Iris pigment epithelial cell (primary cell): ENCODE results near the gene LRRC14B.
"Not testable (repeated sequence)": the region's sequence is repeated elsewhere in the genome, so short reads cannot be mapped to it uniquely, and the experiment has no call there.

ENCODE experiments used
- DNase-seq: peaks from one replicate; pipeline ENCODE4 v3.0.0-alpha.2; 2011; ENCODE audit warnings: low read depth

The LRRC14B gene

DNA sequence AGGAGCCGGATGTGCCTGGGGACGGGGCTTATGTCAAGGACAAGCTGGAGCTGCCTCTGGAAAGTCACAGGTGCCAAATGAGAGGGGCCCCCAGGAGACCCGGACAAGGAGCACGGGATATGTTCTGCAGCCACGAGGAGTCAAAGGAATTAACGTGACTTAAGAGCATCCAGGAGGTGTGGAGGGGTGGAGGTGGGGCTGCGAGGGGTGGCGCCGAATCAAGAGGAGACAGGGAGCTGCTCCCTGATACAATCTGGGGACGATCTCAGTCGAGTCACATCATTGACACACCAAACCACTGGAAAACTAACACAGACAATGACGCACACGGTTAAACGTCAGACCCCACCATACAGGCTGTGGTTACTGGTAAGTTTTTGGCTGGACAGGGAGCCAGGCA is 16.3 kb downstream of the LRRC14B start:
- no peak for DNase-seq

DNA sequence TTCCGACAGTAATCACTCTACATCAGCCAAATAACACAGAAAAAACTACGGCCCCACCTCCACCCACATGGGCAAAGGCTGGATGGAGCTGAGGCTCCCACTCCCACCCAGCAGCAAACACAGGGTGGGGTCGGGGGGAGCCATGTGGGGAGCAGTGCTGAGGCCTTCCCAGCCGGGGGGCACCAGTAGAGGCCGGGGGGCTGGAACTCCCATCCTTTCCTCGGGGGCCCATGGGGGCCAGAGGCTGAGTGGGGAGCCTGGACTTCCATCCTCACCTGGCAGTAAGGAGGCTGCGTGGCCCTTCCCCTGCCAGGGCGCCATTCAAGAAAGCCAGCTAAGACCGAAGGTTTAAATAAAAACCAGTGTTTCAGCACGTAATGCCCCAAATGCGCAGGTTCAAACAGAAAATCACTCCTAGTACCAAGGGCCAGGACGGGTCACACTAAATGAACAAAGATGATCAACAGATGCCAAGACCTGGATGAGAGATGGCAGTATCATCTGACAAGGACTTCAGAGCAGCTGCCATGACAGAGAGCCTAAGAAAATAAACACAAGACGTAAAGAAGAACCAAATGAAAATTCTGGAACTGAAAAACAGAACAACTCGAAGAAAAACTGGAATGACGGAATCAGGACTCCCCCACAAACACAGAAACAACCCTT is 17.3 kb downstream of the LRRC14B start:
- no peak for DNase-seq

DNA sequence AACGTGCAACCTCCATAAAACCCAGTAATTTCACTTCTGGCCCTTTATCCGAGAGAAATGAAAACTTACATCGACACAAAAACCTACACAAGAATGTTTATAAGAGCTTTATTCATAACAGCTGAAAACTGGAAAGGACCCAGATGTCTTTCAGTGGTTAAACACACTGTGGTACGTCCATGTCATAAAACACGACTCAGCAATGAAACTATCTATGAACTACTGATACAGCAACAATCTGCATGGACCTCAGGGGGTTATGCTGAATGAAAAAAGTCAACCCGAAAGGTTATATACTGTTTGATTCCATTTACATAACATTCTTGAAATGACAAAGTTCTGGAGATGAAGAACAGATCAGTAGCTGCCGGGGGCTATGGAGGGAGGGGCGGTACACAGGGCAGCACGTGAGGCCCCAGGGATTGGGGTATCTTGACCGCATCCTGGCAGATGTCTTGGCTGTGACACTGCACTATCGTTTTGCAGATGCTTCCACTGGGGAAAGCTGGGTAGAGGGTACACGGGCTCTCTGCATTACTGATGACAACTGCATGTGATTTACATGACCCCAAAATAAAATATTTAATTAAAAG is 22.6 kb downstream of the LRRC14B start:
- DNase-seq = no peak

DNA sequence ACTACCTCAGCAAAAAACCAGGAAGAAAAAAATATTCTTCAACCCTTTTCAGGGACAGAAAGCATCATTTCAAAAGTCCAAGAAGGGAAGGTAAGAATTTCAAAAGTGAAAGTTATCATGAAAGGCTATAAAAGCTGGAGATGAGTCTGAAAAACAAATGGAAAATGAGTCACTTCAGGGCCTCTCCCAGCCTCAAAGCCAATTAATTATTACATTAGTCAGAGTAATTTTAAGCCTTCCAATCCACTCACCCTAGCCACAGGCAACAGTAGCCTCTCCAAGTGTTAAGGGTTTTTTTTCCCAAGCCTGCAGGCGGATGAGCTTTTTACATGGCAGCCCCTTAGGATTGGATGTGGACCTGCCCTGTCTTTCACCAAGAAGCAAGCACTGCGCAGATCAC is 24.0 kb downstream of the LRRC14B start:
- DNase-seq = peak; percentile 26

DNA sequence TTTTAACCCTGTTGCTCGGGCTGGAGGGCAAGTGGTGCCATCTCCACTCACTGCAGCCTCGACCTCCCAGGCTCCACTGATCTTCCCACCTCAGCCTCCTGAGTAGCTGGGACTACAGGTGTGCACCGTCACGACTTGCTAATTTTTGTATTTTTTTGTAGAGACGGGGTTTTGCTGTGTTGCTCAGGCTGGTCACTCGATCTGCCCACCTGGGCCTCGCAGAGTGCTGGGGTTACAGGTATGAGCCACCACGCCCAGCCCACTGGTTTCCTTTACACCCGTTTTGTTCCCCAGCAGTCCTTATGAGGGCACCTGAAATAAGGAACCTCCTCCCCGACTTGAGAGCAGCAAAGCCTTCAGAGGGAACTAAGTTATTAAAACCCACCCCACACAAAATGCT is 24.8 kb downstream of the LRRC14B start:
- DNase-seq = not testable (repeated sequence)

DNA sequence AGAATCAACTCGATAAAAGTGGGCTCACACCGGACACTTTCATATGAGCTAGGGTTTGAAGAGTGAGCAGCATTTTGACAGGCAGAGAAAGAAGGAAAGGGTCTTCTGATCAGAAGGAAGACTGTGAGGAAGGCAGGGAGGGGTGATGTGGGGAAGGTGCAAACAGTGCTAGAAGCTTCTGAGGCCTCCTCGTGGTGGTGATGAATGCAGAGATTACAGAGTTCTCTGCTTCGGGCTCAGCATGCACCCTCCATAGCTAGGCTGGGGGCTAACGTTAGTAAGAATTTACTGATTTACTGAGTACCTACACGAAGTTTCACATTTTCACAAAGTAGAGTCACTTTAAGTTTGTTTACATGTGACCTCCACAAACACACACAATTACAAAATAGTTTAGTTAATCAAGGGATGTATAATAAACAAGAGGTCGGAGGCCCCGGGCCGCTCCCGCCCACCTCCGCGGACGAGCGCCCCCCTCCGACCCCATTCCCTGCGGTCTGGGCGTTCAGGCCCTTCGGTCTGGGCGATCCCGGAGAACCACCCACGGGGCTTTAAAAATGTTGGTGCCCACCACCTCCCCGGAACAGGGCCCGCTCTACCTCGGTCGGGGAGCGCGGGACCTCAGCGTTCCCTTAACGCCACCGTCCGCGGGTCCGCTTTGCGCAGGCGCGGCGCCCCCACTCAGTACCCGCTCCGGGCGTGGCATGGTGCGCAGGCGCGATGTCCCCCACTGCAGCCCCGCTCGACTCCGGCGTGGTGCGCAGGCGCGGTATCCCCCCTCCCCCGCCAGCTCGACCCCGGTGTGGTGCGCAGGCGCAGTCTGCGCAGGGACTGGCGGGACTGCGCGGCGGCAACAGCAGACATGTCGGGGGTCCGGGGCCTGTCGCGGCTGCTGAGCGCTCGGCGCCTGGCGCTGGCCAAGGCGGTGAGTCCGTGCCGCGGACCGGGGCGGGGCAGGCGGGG is 26.5 kb downstream of the LRRC14B start, which contains the start of the genes CCDC127 and SDHA:
TSS of gene CCDC127 (minus strand) at position 660 of the 963 bp plus-strand sequence. CDS start 1,304 bp downstream, outside the sequence.
TSS of gene SDHA (plus strand) at position 827 of the 963 bp plus-strand sequence. CDS start at position 863, 36 bp downstream.
- DNase-seq = peak; percentile 81

DNA sequence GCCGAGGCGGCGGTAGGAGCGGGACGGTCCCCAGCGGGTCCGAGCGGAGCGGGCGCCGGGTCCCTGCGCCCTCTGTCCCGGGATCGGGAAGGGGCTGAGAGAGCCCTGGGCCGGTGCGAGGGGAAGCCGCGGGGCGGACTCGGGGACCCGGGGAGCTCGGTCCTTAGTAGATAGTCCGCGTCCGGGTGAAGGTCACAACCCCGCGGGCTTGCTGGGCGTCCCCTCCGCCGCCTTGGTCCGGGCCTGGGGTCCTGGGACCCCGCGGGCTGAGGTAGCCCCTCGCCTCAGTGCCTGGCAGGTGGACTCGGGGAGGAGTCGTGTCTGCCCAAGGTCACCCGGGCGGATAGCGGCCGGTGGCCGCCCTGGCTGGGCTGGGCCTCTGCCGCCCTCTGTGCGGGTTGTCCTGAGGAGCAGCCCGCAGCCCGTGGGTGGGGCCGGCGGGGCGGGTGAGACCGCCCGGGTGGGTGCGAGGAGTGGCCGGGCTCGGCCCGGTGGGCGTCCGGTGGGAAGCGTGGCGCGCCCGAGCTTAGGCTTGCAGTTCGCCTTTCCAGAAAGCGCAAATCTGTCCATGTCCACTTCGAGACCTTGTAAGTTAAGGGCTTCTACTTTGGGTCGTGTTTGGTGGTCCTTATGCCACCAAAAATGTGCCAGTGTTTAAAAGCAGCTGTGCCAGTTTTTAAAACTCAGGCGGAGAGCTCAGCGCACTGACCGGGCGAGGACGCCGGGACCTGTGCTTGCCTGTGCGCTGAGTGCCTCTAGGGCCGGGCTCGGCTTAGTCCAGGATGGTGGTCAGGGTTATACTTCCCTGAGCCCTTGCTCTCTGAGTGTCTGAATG is 27.4 kb downstream of the LRRC14B start:
- peak; percentile 48 for DNase-seq

DNA sequence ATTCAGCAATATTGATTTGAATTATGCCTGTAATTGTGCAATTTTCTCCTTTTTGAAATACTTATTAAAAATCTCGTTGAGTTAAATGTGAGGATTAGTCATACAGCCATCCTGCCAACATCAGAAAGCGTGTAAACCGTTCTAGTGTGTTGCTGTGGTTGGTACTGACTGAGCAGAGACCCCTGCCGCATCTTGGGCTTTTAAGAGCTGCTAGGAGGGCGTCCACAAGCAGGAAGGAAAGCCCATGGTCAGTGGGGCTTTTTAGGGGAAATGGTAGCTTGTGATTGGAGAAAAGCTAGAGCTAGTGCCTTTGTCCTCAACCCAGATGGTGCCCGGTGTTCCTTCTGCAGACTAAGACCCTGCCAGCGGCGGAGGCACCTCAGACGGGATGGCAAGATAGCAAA is 28.2 kb downstream of the LRRC14B start:
- peak; percentile 49 for DNase-seq

DNA sequence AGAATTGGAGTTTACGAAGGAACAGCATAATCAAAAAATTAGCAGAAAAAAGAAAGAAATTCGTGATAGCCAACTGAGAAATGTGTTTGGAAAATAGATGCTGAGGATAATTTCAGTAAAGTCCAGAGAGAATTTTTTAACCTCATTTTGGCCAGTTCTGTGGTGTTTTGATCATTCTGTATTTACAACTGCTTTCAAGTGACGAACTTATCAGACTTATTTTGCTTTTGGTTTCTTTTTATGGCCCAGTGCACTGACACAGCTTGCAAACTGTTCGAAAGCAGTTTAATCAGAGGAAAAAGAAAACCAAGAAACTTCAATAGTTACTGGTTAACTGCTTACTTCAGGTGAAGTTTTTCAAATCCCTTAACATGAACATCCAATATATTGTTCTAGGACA is 28.7 kb downstream of the LRRC14B start:
- DNase-seq = no peak

DNA sequence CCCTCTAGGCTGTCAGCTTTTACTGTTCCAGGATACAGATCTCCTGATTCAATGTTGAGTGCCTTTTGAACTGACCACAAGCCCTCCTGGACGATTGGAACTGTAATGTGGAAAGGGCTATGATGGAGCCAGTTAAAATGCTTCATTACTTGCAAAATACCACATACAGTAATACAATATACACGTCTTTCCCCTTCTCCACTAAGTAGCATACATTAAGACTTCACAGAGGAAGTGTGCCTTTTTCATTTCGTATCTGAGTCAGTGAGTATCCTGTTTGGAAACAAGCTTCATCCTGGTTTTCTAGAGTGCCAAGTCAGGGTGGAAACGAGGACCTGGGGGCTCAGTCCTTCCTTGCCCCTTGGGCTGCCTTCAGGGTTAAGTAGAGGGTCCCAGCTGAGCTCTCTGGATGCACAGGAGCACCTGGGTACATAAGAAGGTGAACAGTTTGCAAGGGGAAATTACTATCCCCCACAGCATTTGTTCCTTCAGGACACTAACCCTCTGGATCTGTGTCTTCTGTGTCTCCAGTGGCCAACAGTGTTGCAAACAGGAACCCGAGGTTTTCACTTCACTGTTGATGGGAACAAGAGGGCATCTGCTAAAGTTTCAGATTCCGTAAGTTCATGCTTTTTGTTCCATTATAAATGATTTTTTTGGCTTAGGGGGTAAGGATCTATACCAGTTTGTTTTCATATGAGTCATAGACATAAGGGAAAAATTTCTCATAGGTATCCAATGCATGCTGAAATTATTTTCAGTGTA is 31.8 kb downstream of the LRRC14B start:
- peak; percentile 28 for DNase-seq

DNA sequence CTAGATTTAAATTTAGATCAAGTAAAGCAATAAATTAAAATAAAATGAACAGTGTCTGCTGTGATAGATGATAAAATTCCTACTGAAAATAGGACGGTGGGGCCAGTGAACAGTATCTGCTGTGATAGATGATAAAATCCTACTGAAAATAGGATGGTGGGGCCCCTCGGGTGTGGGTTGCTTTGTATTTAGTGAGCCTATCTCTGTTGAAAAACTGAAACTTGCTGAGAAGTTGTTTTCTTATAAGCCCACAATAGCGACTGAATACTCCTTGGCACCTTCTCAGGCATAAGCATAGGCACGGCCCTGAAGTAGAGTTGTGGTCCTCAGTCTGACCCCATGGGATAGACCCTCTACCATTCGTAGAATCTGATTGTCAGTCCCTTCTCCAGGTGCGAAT is 32.5 kb downstream of the LRRC14B start:
- no peak for DNase-seq

DNA sequence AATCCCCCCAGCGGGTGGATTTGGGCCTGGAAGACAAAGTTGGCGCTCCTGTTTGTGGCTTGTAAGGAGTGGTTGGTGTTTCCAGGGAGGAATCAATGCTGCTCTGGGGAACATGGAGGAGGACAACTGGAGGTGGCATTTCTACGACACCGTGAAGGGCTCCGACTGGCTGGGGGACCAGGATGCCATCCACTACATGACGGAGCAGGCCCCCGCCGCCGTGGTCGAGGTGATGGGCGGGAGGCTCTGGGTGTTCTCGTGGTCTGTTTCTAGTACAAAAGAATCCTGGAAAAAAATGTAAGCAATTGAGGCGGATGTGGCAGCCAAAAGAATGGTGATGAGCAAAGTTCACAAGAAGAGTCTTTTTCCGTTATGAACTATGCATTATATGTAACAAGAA is 34.0 kb downstream of the LRRC14B start:
- DNase-seq = no peak

DNA sequence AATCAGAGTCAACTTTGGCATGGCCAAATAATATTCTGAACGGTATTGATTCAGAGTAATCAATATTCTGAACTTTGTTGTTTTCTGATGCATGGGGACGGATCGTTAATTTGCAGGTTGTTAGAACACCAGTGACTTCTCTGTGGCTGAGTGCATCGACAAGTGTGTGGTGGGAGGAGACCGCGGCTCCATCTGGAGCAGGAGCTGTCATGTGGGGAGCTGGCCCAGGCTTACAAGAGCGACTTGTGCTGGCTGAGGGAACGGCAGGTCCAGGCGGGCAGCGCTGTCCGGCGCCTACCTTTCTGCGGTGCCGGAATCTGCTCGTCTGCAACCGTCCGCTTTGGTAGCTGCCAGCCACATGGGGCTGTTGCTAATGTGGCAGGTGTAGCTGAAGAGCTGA is 36.1 kb downstream of the LRRC14B start:
- DNase-seq = not testable (repeated sequence)

DNA sequence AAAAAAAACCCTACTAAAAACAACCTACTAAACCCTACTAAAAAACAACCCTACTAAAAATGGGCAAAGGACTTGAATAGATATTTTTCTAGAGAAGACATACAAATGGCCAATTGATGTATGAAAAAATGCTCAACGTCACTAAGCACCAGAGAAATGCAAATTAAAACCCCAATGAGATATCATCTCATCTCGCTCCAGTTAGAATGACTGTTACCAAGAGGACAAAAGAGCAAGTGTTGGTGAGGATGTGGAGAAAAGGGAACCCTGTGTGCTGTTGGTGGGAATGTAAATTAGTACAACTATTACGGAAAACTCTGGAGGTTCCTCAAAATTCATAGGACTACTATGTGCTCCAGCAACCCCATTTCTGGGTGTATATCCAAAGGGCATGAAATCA is 37.6 kb downstream of the LRRC14B start:
- DNase-seq = no peak

DNA sequence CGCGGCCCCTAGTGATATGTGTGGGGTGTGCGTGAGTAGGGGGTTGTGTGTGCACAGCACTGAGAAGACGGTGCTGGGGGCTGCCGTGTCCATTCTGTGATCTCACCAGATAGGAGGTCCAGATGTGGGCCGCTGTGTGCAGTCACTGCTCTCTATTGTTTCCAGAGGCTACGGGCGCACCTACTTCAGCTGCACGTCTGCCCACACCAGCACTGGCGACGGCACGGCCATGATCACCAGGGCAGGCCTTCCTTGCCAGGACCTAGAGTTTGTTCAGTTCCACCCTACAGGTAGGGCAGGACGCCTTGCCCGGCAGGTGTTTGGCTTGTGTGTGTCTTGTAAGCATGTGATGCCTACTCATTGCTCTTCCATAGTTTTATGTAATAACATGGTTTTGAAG is 39.4 kb downstream of the LRRC14B start:
- no peak for DNase-seq

DNA sequence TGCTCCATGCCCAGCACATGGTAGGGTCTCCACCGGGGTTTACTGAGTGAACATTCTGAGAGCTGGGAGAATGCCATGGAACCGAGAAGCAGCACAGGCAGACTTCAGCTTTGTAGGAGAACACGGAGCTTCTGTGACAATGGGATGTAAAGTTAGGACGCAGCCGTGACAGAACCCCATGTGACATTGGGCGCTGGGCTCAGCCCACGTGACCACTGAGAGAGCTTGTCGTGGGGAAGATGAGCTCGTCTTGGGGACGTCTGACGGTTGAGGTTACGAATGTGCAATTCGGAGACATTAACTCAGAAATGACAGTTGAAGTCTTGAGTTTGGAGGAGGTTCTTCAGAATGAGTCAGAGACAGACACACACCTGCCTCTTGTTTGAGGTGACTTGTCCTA is 40.4 kb downstream of the LRRC14B start:
- DNase-seq = no peak

DNA sequence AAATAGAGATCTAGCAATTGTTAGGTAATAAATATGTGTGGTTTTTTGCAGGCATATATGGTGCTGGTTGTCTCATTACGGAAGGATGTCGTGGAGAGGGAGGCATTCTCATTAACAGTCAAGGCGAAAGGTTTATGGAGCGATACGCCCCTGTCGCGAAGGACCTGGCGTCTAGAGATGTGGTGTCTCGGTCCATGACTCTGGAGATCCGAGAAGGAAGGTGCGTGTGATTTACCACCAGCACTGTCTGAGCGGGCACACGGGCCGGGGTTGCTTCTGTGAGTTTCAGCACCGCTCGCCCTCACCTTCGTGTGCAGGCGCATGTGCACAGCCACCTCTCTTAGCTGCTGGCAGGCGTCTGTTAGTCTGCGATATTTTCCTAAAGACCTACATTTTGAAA is 42.1 kb downstream of the LRRC14B start:
- DNase-seq = not testable (repeated sequence)

DNA sequence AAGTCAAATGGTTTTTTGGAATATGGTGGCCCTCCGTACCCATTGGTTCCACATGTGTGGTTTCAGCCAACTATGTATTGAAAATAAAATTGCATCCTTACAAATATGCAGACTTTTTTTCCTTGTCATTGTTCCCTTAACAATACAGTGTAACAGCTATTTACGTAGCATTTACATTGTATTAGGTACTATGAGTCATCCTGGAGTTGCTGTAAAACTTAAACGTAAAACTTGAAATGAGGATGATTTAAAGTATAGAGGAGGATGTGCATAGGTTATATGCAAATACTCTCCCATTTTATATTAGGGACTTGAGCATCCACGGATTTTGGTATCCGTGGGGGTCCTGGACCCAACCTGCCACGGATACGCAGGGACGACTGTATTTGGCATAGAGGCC is 43.2 kb downstream of the LRRC14B start:
- no peak for DNase-seq

DNA sequence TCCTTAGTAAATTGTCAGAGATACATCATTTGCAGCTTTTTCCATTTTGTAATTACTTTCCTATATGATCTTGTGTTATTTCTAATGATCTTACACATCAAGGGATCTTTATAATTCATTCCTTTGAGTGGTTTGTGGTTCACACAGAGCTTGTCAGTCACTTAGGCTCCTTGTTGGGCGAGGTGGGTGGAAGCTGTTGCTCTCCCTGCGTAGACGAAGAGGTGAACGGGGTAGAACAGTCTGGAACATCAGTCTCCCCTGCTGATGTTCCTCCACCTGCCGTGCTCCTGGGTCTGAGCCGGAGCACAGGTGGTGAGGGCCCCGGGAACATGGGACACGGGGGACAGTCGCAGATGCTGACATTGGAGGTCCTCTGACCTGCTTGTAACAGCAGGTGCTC is 44.2 kb downstream of the LRRC14B start:
- DNase-seq = not testable (repeated sequence)

DNA sequence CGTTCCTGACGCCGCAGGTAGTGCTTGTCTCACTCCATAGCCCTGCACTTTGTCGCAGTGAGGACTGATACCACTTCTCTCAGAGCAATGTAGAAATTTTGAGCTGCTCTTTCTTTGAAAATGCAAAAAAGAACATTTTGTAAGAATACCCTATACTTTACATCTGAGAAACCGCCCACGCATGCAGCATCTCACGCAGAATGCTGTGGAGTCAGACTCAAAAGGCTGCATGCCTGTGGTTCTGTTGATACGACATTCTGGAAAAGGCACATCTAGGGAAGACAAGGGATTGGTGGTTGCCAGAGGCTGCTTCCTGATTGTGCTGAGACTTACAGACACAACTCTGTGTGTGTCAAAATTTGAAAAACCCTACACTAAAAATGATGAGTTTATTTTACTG is 46.6 kb downstream of the LRRC14B start:
- DNase-seq = peak; percentile 59

DNA sequence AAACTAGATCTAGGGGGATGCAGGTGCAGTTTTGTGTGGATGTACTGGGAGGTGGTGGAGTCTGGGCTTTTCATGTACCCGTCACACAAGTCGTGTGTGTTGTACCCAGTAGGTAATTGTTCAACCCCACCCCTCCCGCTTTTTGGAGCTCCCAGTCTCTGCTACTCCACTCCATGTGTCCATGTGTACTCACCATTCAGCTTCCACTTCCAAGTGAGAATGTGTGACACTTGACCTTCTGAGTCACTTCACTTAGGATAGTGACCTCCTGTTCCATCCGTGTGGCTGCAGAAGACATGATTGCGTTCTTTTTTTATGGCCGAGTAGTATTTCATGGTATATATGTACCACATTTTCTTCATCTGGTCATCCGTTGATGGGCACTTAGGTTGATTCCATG is 49.3 kb downstream of the LRRC14B start:
- DNase-seq = not testable (repeated sequence)
